Thymus (tissue), 11 donors: Measurements from ENCODE around the gene MRPL34. TPM values are rescaled to one million over a fixed set of nuclear protein-coding genes. Genes with fewer than 3 reads are reported as not detected.
A peak's percentile ranks its signal among the peaks of the same experiment; 100 is the strongest.

Experiments
- DNase-seq, 9 donors: peaks; one replicate each; pipeline ENCODE4 v3.0.0-alpha.2; 2013; ENCODE audit warnings: low spot score in 9 of 9, low read depth in 6 of 9, missing footprints in 1 of 9
- H3K27ac ChIP-seq, 2 donors: one replicate each; pipeline ENCODE4 v1.5.1; 2013; ENCODE audit warnings: control low read depth in 1 of 2, low read depth in 1 of 2, low read length in 1 of 2, mild to moderate bottlenecking in 1 of 2, moderate library complexity in 1 of 2
- H3K27me3 ChIP-seq, 2 donors: one replicate each; pipeline ENCODE4 v1.5.1; 2013; ENCODE audit warnings: low read length in 1 of 2; ENCODE audit not compliant: control insufficient read depth in 2 of 2, insufficient read depth in 1 of 2
- H3K36me3 ChIP-seq, 2 donors: one replicate each; pipeline ENCODE4 v1.5.1; 2013; ENCODE audit warnings: low read length in 1 of 2, mild to moderate bottlenecking in 1 of 2, moderate library complexity in 1 of 2; ENCODE audit not compliant: control insufficient read depth in 2 of 2, insufficient read depth in 2 of 2
- H3K4me1 ChIP-seq, 2 donors: one replicate each; pipeline ENCODE4 v1.5.1; 2013; ENCODE audit warnings: low read length in 2 of 2; ENCODE audit not compliant: control insufficient read depth in 2 of 2, insufficient read depth in 2 of 2
- H3K4me3 ChIP-seq, 2 donors: one replicate each; pipeline ENCODE4 v1.5.1; 2013; ENCODE audit warnings: low read length in 2 of 2, control low read depth in 1 of 2, mild to moderate bottlenecking in 1 of 2
- H3K9me3 ChIP-seq, 2 donors: one replicate each; pipeline ENCODE4 v1.5.1; 2013; ENCODE audit warnings: low read length in 1 of 2, mild to moderate bottlenecking in 1 of 2; ENCODE audit not compliant: control insufficient read depth in 2 of 2, insufficient read depth in 1 of 2
- WGBS: extraction: QIAGEN DNeasy Blood & Tissue Kit; methylation state at CpG from one replicate; pipeline ENCODE4 v1.1.7; 2013; 5-methylcytosine and 5-hydroxymethylcytosine counted together
- polyA plus RNA-seq: library from polyadenylated mRNA; stranded (reverse); fragments of 200-250 nt; gene quantifications from one replicate; pipeline ENCODE4 v1.2.3, GENCODE V29; 2013
- total RNA-seq: library from RNA; stranded (reverse); fragments of 120-200 nt; gene quantifications from one replicate; pipeline ENCODE4 v1.2.4, GENCODE V29; 2013
- donor health status: healthy.

Gene MRPL34
- total and polyA plus RNA-seq, 2 donors: 78.3 to 123 TPM

- H3K36me3 ChIP-seq: peaks cover 7 to 9% of the 10 kb centered on the region in 2 donors
- WGBS: 82% methylated on average over 10 of the region's 10 CpGs
- H3K4me1 ChIP-seq: peaks cover 8 to 48% of the 10 kb centered on the region in 2 donors
- peaks cover 0 to 8% of the 10 kb centered on the region in 2 donors for H3K27me3 ChIP-seq
- no peak overlapping the region for H3K27ac ChIP-seq
- no peak for DNase-seq
- H3K9me3 ChIP-seq: peaks cover 0 to 12% of the 10 kb centered on the region in 2 donors
- H3K4me3 ChIP-seq: no peak overlapping the region
These were observed 29.9 kb downstream of the MRPL34 start for GRCh38 chr19:17335575-17335974.

GRCh38 chr19:17336872-17337674 is 31.4 kb downstream of the MRPL34 start, which contains the start of gene GTPBP3:
Gene GTPBP3, plus strand, starts transcription at chr19:17337553. Its CDS starts 59 bp downstream, at chr19:17337612.
- H3K4me1 ChIP-seq: peaks cover 8 to 48% of the 10 kb centered on the region in 2 donors
- peaks cover 10 to 13% of the 10 kb centered on the region in 2 donors for H3K36me3 ChIP-seq
- peak; percentile 91 to 99 (median 97) for DNase-seq
- peak within 1 kb of the TSS; percentile 85 for H3K4me3 ChIP-seq
- H3K27me3 ChIP-seq: peaks cover 0 to 2% of the 10 kb centered on the region in 2 donors
- H3K9me3 ChIP-seq: peaks cover 0 to 12% of the 10 kb centered on the region in 2 donors
- WGBS: under 1% methylated on average over 41 of the region's 41 CpGs
- H3K27ac ChIP-seq: peak within 1 kb of the TSS; percentile 94 to 99

GRCh38 chr19:17337675-17338432 is 32.2 kb downstream of the MRPL34 start:
- Histone ChIP-seq H3K27ac (peak overlapping the region; percentile 71 to 94), H3K9me3 (peaks cover 0 to 7% of the 10 kb centered on the region in 2 donors), H3K4me1 (peaks cover 8 to 43% of the 10 kb centered on the region in 2 donors), H3K27me3 (peaks cover 0 to under 1% of the 10 kb centered on the region in 2 donors), H3K4me3 (peak overlapping the region; percentile 85), H3K36me3 (peaks cover 5 to 16% of the 10 kb centered on the region in 2 donors)
- WGBS: 8% methylated on average over 50 of the region's 50 CpGs
- DNase-seq: peak in 2 of 9 donors; percentile 44

GRCh38 chr19:17338433-17339078 is 32.9 kb downstream of the MRPL34 start:
- Histone ChIP-seq H3K36me3 (peaks cover 4 to 16% of the 10 kb centered on the region in 2 donors), H3K9me3 (peaks cover 0 to 4% of the 10 kb centered on the region in 2 donors), H3K4me3 (peak overlapping the region; percentile 85), H3K4me1 (peaks cover 8 to 37% of the 10 kb centered on the region in 2 donors), H3K27me3 (no peaks in the 10 kb centered on the region), H3K27ac (no peak overlapping the region)
- DNase-seq: no peak
- WGBS: 97% methylated on average over 30 of the region's 30 CpGs

- no peaks in the 10 kb centered on the region for H3K27me3 ChIP-seq
- 97% methylated on average over 34 of the region's 34 CpGs for WGBS
- peaks cover 4 to 19% of the 10 kb centered on the region in 2 donors for H3K36me3 ChIP-seq
- DNase-seq: no peak
- H3K9me3 ChIP-seq: peaks cover 0 to 4% of the 10 kb centered on the region in 2 donors
- H3K27ac ChIP-seq: no peak overlapping the region
- no peak overlapping the region for H3K4me3 ChIP-seq
- H3K4me1 ChIP-seq: peaks cover 2 to 31% of the 10 kb centered on the region in 2 donors
These were observed 33.5 kb downstream of the MRPL34 start for GRCh38 chr19:17339088-17339741.

- peaks cover 0 to under 1% of the 10 kb centered on the region in 2 donors for H3K9me3 ChIP-seq
- H3K4me1 ChIP-seq: peaks cover 2 to 25% of the 10 kb centered on the region in 2 donors
- H3K27me3 ChIP-seq: no peaks in the 10 kb centered on the region
- 97% methylated on average over 21 of the region's 21 CpGs for WGBS
- H3K27ac ChIP-seq: no peak overlapping the region
- no peak for DNase-seq
- peaks cover 4 to 21% of the 10 kb centered on the region in 2 donors for H3K36me3 ChIP-seq
- no peak overlapping the region for H3K4me3 ChIP-seq
These were observed 34.7 kb downstream of the MRPL34 start for GRCh38 chr19:17340302-17340870.

GRCh38 chr19:17340871-17341357 is 35.2 kb downstream of the MRPL34 start:
- peaks cover 2 to 20% of the 10 kb centered on the region in 2 donors for H3K4me1 ChIP-seq
- no peak overlapping the region for H3K27ac ChIP-seq
- WGBS: 95% methylated on average over 17 of the region's 17 CpGs
- peaks cover 4 to 21% of the 10 kb centered on the region in 2 donors for H3K36me3 ChIP-seq
- no peaks in the 10 kb centered on the region for H3K9me3 ChIP-seq
- no peak for DNase-seq
- no peaks in the 10 kb centered on the region for H3K27me3 ChIP-seq
- no peak overlapping the region for H3K4me3 ChIP-seq

- H3K27ac ChIP-seq: no peak overlapping the region
- peaks cover 2 to 18% of the 10 kb centered on the region in 2 donors for H3K4me1 ChIP-seq
- H3K27me3 ChIP-seq: no peaks in the 10 kb centered on the region
- H3K36me3 ChIP-seq: peaks cover 4 to 21% of the 10 kb centered on the region in 2 donors
- H3K9me3 ChIP-seq: no peaks in the 10 kb centered on the region
- no peak for DNase-seq
- WGBS: 97% methylated on average over 15 of the region's 15 CpGs
- H3K4me3 ChIP-seq: no peak overlapping the region
These were observed 35.7 kb downstream of the MRPL34 start for GRCh38 chr19:17341386-17341785.
